ENCODE results near the gene C18orf32. TPM values are rescaled to one million over a fixed set of nuclear protein-coding genes. Genes with fewer than 3 reads are reported as not detected.

Gene C18orf32
- polyA plus RNA-seq, 3 donors: 27.5 to 134 (median 115) TPM

DNA sequence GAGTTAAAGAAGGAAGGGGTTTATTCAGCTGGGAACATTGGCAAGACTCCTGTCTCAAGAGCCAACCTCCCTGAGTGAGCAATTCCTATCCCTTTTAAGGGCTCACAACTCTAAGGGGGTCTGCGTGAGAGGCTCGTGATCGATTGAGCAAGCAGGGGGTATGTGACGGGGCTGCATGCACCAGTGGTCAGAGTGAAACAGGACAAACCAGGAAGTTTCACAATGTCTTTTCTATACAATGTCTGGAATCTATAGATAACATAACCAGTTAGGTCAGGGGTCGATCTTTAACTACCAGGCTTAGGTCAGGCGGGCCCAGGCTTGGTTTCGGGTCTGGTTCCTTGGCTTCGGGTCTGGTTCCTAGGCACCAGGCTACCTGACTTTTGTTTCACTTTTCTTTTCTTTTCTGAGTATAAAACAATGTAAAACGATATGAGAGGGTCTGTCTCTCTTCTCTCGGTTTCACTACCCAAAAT, 44.7 kb upstream of the C18orf32 start:
- Histone ChIP-seq H2AFZ (ENCODE audit: insufficient read depth, low read depth, low read length, poor library complexity, severe bottlenecking) (peak overlapping the region; percentile 72), H3K36me3 (replicated peaks in 1 of 2; ENCODE audit: control insufficient read depth in 1 of 2, insufficient read depth in 2 of 2, low read length in 2 of 2) (no peaks in the 10 kb centered on the region), H3K4me2 (replicated peaks; ENCODE audit: extremely low read depth, low read length, poor library complexity, severe bottlenecking) (peak overlapping the region; percentile 26), H3K27me3 (ENCODE audit: control insufficient read depth in 2 of 2, insufficient read depth in 2 of 2, low read length in 2 of 2) (no peaks in the 10 kb centered on the region), H3K9ac (ENCODE audit: insufficient read depth, low read length, poor library complexity, severe bottlenecking) (peak overlapping the region; percentile 29), H3K4me3 (replicated peaks in 1 of 3; ENCODE audit: low read depth in 2 of 3, low read length in 3 of 3) (peak overlapping the region; percentile 4 to 50 (median 27)), H3K9me3 (replicated peaks in 1 of 2; ENCODE audit: control insufficient read depth in 1 of 2, insufficient read depth in 1 of 2, low read length in 2 of 2) (no peaks in the 10 kb centered on the region), H3K27ac (ENCODE audit: low read depth in 1 of 2, low read length in 2 of 2) (no peak overlapping the region), H3K79me2 (ENCODE audit: insufficient read depth, low read length) (no peaks in the 10 kb centered on the region), H4K20me1 (ENCODE audit: insufficient read depth, low read length) (no peaks in the 10 kb centered on the region), H3K4me1 (ENCODE audit: control insufficient read depth in 1 of 2, insufficient read depth in 2 of 2, low read length in 2 of 2) (peaks cover 0 to 4% of the 10 kb centered on the region in 2 donors)
- no CpG with 5 or more reads among the region's 10 CpGs for WGBS (ENCODE audit: insufficient coverage)
- TF ChIP-seq, protein P1, sequence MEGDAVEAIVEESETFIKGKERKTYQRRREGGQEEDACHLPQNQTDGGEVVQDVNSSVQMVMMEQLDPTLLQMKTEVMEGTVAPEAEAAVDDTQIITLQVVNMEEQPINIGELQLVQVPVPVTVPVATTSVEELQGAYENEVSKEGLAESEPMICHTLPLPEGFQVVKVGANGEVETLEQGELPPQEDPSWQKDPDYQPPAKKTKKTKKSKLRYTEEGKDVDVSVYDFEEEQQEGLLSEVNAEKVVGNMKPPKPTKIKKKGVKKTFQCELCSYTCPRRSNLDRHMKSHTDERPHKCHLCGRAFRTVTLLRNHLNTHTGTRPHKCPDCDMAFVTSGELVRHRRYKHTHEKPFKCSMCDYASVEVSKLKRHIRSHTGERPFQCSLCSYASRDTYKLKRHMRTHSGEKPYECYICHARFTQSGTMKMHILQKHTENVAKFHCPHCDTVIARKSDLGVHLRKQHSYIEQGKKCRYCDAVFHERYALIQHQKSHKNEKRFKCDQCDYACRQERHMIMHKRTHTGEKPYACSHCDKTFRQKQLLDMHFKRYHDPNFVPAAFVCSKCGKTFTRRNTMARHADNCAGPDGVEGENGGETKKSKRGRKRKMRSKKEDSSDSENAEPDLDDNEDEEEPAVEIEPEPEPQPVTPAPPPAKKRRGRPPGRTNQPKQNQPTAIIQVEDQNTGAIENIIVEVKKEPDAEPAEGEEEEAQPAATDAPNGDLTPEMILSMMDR (IDR thresholded peaks at IDR 0.05): no peak
- peak overlapping the region; percentile 62 to 86 for H3K4me3 Mint-ChIP-seq
- peak; percentile 11 to 23 (median 13) for DNase-seq
- H3K9me3 Mint-ChIP-seq: peaks cover 0 to 7% (median 2%) of the 10 kb centered on the region in 7 donors
- peaks cover 4 to 6% (median 5%) of the 10 kb centered on the region in 3 donors for H3K27me3 Mint-ChIP-seq (ENCODE audit: low read depth in 3 of 3)
- H3K27ac Mint-ChIP-seq: peak overlapping the region in 4 of 7 donors; percentile 27 to 61 (median 40)
- intact Hi-C loops (cut with micrococcal nuclease): no loop called here
- peaks cover 9% of the 10 kb centered on the region for H3K4me1 Mint-ChIP-seq
- H3K36me3 Mint-ChIP-seq: no peaks in the 10 kb centered on the region

DNA sequence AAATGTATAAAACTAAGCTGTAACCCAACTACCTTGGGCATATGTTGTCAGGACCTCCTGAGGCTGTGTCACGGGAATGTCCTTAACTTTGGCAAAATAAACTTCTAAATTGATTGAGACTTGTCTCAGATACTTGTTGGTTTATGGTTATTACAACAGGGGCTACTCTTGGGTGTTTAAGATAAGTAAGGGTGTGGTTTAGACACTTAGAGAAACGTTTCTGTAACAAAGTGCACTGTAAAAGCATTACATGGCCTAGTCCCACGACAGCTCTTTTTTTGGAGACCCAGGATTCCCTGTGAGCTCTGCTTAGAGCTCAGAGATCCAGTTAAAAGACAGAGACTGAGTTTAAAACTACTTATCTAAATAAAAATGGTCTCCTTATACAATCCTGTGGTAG, 42.6 kb upstream of the C18orf32 start:
- H3K4me3 ChIP-seq (replicated peaks in 1 of 3; ENCODE audit: low read depth in 2 of 3, low read length in 3 of 3): no peak overlapping the region
- H2AFZ ChIP-seq (ENCODE audit: insufficient read depth, low read depth, low read length, poor library complexity, severe bottlenecking): no peak overlapping the region
- peaks cover 9% of the 10 kb centered on the region for H3K4me1 Mint-ChIP-seq
- no peaks in the 10 kb centered on the region for H3K9me3 ChIP-seq (replicated peaks in 1 of 2; ENCODE audit: control insufficient read depth in 1 of 2, insufficient read depth in 1 of 2, low read length in 2 of 2)
- no peaks in the 10 kb centered on the region for H3K27me3 ChIP-seq (ENCODE audit: control insufficient read depth in 2 of 2, insufficient read depth in 2 of 2, low read length in 2 of 2)
- no peak for DNase-seq
- no peak overlapping the region for H3K9ac ChIP-seq (ENCODE audit: insufficient read depth, low read length, poor library complexity, severe bottlenecking)
- peaks cover 0 to 5% (median 1%) of the 10 kb centered on the region in 7 donors for H3K9me3 Mint-ChIP-seq
- H3K27me3 Mint-ChIP-seq (ENCODE audit: low read depth in 3 of 3): peaks cover 2 to 6% (median 4%) of the 10 kb centered on the region in 3 donors
- H3K36me3 ChIP-seq (replicated peaks in 1 of 2; ENCODE audit: control insufficient read depth in 1 of 2, insufficient read depth in 2 of 2, low read length in 2 of 2): no peaks in the 10 kb centered on the region
- intact Hi-C loops (cut with micrococcal nuclease): no loop called here
- no peak overlapping the region for H3K4me3 Mint-ChIP-seq
- TF ChIP-seq, protein P1 (IDR thresholded peaks at IDR 0.05): no peak
- H4K20me1 ChIP-seq (ENCODE audit: insufficient read depth, low read length): no peaks in the 10 kb centered on the region
- no peak overlapping the region for H3K27ac ChIP-seq (ENCODE audit: low read depth in 1 of 2, low read length in 2 of 2)
- no peaks in the 10 kb centered on the region for H3K79me2 ChIP-seq (ENCODE audit: insufficient read depth, low read length)
- H3K27ac Mint-ChIP-seq: no peak overlapping the region
- WGBS (ENCODE audit: insufficient coverage): 20% methylated on average over 1 of the region's 3 CpGs
- no peaks in the 10 kb centered on the region for H3K36me3 Mint-ChIP-seq
- no peak overlapping the region for H3K4me2 ChIP-seq (replicated peaks; ENCODE audit: extremely low read depth, low read length, poor library complexity, severe bottlenecking)
- peaks cover 0 to 4% of the 10 kb centered on the region in 2 donors for H3K4me1 ChIP-seq (ENCODE audit: control insufficient read depth in 1 of 2, insufficient read depth in 2 of 2, low read length in 2 of 2)
